ENCODE data around the gene PDCD11. TPM values are rescaled to one million over a fixed set of nuclear protein-coding genes. Genes with fewer than 3 reads are reported as not detected.
"Not testable (repeated sequence)": the region's sequence is repeated elsewhere in the genome, so short reads cannot be mapped to it uniquely, and the experiment has no call there.

PDCD11 gene
- total RNA-seq, 4 donors from 2014 or later = 12.0 to 17.4 (median 15.0) TPM

DNA sequence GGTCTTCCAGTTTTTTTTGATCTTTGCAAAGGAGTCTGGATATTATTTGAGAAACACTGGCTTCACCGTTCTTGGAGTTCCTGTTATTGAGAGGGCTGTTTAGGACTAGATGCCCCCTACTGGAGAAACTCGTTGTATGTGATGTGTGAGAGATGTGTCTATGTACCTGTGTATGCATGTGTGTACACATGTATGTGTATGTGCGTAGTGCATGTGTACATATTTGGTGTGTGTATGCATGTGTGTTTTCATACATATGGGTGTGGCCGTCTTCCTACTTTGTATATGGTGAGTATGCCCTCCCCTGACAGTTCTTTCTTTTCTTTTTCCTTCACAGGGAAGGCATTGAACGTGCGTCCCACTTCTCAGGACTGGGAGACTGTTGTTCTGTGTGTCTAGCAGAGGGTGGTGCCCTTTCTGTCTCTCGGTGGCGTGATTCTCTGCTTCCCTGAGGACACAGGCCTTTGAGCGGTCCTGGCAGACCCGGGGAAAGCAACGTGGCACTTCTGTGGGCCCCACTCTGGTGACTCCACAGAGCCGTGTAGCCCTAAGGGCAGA, 85.6 kb downstream of the PDCD11 start:
- WGBS = 54% methylated on average over 12 of the region's 12 CpGs
- Histone ChIP-seq H3K36me3 (no peaks in the 10 kb centered on the region), H3K4me1 (peaks cover 0 to 18% (median 14%) of the 10 kb centered on the region in 4 donors), H3K27me3 (no peaks in the 10 kb centered on the region), H3K9me3 (no peaks in the 10 kb centered on the region), H3K27ac (replicated peaks in 1 of 4) (no peak overlapping the region), H3K4me3 (no peak overlapping the region)
- DNase-seq (ENCODE audit: extremely low spot score) = no peak
- intact Hi-C loops (cut with DNase I) = no loop called here
- no peak for TF ChIP-seq EP300 (IDR thresholded peaks at IDR 0.05)
- TF ChIP-seq, protein P1, sequence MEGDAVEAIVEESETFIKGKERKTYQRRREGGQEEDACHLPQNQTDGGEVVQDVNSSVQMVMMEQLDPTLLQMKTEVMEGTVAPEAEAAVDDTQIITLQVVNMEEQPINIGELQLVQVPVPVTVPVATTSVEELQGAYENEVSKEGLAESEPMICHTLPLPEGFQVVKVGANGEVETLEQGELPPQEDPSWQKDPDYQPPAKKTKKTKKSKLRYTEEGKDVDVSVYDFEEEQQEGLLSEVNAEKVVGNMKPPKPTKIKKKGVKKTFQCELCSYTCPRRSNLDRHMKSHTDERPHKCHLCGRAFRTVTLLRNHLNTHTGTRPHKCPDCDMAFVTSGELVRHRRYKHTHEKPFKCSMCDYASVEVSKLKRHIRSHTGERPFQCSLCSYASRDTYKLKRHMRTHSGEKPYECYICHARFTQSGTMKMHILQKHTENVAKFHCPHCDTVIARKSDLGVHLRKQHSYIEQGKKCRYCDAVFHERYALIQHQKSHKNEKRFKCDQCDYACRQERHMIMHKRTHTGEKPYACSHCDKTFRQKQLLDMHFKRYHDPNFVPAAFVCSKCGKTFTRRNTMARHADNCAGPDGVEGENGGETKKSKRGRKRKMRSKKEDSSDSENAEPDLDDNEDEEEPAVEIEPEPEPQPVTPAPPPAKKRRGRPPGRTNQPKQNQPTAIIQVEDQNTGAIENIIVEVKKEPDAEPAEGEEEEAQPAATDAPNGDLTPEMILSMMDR (IDR thresholded peaks at IDR 0.05) = peak; percentile 47 to 63 (median 52)

DNA sequence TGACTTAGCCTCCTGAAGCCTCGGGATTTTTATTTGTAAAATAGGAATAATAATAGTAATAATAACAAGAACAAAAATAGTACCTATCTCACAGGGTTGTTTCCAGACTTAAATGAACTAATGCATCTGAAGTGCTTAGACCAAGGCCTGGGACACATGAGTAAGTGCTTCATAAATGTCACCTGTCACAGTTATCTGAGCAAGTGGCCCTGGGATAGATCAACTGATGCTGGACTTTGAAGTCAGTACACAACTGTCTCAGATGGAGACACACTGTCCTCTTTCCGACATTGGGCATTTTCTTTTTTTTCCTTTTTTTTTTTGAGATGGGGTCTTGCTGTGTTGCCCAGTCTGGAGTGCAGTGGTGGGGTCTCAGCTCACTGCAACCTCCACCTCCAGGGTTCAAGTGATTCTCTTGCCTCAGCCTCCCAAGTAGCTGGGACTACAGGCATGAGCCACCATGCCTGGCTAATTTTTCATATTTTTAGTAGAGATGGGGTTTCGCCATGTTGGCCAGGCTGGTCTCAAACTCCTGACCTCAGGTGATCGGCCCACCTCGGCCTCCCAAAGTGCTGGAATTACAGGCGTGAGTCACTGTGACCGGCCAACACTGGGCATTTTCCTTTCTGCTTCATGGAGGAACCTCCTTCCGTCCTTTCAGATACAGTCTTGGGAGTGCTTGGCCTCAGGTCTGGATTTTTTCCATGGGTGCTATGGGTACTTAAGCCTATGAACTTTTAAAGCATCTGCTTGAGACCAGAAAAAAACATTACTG, 90.4 kb downstream of the PDCD11 start:
- H3K27ac ChIP-seq (replicated peaks in 1 of 4); H3K27me3 ChIP-seq; H3K36me3 ChIP-seq; H3K4me3 ChIP-seq; H3K9me3 ChIP-seq; intact Hi-C loops (cut with DNase I); DNase-seq (ENCODE audit: extremely low spot score): not testable (repeated sequence)
- H3K4me1 ChIP-seq = peaks cover under 1 to 14% (median 10%) of the 10 kb centered on the region in 4 donors
- WGBS = 86% methylated on average over 8 of the region's 8 CpGs

DNA sequence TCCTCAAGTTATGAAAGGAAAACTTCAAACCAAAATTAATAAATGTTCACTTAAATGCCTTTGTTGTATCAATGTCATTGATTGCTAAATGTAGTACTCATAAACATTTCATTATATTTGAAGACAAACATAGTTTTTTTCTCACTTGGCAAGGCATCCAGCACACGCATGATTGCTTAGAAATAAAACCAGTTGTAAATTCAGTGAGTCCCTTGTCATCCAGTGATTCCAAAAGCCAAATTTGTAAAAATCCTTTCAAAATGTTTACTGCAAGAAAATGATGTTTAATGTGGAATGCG, 90.9 kb downstream of the PDCD11 start:
- TF ChIP-seq POLR2AphosphoS5 (IDR thresholded peaks at IDR 0.05) (no peak), EP300 (IDR thresholded peaks at IDR 0.05) (no peak), POLR2A (IDR thresholded peaks at IDR 0.05; ENCODE audit: low read depth) (no peak)
- TF ChIP-seq, protein P1 (IDR thresholded peaks at IDR 0.05) = no peak
- no peaks in the 10 kb centered on the region for H3K36me3 ChIP-seq
- H3K27ac ChIP-seq (replicated peaks in 1 of 4) = no peak overlapping the region
- 82% methylated on average over 2 of the region's 2 CpGs for WGBS
- no peaks in the 10 kb centered on the region for H3K9me3 ChIP-seq
- no peak overlapping the region for H3K4me3 ChIP-seq
- intact Hi-C loops (cut with DNase I) = no loop called here
- H3K27me3 ChIP-seq = no peaks in the 10 kb centered on the region
- H3K4me1 ChIP-seq = peaks cover 6 to 19% (median 12%) of the 10 kb centered on the region in 4 donors
- no peak for DNase-seq (ENCODE audit: extremely low spot score)

DNA sequence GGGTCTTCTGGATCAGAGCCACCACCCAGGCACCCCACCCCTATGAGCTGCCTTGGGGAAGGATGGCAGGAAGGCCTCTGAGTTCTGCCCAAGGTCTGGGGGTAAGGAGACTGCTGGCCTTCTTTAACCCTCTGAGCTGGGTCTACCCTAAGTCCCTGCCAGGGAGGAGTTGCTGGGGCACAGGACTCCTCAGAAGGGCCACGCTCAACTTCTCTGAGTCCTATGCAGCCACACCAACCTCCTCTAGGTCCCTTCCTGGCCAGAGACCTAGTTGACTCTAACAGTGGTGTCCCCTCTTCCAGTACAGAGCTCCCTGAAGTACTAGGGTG, 94.5 kb downstream of the PDCD11 start:
- no peak overlapping the region for H3K27ac ChIP-seq (replicated peaks in 1 of 4)
- intact Hi-C loops (cut with DNase I) = no loop called here
- H3K36me3 ChIP-seq = no peaks in the 10 kb centered on the region
- TF ChIP-seq EP300 (IDR thresholded peaks at IDR 0.05) (no peak), POLR2A (IDR thresholded peaks at IDR 0.05; ENCODE audit: low read depth) (no peak), POLR2AphosphoS5 (IDR thresholded peaks at IDR 0.05) (no peak)
- TF ChIP-seq, protein P1 (IDR thresholded peaks at IDR 0.05) = no peak
- no peaks in the 10 kb centered on the region for H3K9me3 ChIP-seq
- H3K27me3 ChIP-seq = peaks cover 0 to 34% (median 12%) of the 10 kb centered on the region in 4 donors
- H3K4me3 ChIP-seq = no peak overlapping the region
- no peak for DNase-seq (ENCODE audit: extremely low spot score)
- WGBS = 89% methylated on average over 1 of the region's 1 CpG
- peaks cover 19 to 33% (median 25%) of the 10 kb centered on the region in 4 donors for H3K4me1 ChIP-seq

DNA sequence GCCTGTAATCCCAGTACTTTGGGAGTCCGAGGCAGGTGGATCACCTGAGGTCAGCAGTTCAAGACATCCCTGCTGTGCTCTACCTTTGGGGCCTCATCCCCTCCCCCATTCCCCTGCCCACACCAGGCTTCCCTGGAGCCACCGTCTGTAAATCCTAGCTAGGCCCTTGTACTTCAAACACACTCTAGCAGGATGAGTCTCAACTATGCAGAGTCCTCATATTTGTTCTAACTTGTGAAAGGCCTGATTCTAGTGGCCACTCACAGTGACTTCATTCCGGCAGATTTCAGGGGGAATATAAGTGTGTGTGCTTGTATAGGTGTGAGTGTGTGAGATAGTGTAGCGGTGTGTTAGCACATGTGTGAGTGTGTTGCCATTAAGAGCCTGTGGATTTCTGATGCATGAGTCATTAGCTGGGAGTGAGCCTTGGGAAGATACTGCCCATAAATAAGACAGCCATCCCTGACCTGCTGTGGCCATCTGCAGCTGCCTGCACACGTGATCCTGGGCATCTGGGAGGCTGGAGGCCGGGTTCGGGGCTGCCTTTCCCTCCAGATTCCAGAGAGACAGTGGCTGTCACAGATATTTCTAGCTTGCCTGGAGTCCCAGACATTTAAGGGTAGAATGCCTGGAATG, 95.4 kb downstream of the PDCD11 start:
- intact Hi-C loops (cut with DNase I) = no loop called here
- H3K36me3 ChIP-seq = no peaks in the 10 kb centered on the region
- no peak overlapping the region for H3K27ac ChIP-seq (replicated peaks in 1 of 4)
- peaks cover 19 to 29% (median 21%) of the 10 kb centered on the region in 4 donors for H3K4me1 ChIP-seq
- no peaks in the 10 kb centered on the region for H3K9me3 ChIP-seq
- no peak for DNase-seq (ENCODE audit: extremely low spot score)
- peaks cover 0 to 35% (median 12%) of the 10 kb centered on the region in 4 donors for H3K27me3 ChIP-seq
- TF ChIP-seq EP300 (IDR thresholded peaks at IDR 0.05) (no peak), POLR2A (IDR thresholded peaks at IDR 0.05; ENCODE audit: low read depth) (no peak)
- TF ChIP-seq, protein P1 (IDR thresholded peaks at IDR 0.05) = no peak
- H3K4me3 ChIP-seq = no peak overlapping the region
- WGBS = 67% methylated on average over 7 of the region's 7 CpGs

Measured in esophagus muscularis mucosa (tissue), 4 donors.